Mucosa of descending colon (tissue), 3 donors: ENCODE data around the gene ARL15. TPM values are rescaled to one million over a fixed set of nuclear protein-coding genes. Genes with fewer than 3 reads are reported as not detected.

Experiments
- ATAC-seq: fragments of 200-7000 bp; cut with Tn5 transposase; one replicate; pipeline ENCODE4 v1.9.1; 2020; ENCODE audit warnings: mild to moderate bottlenecking, moderate library complexity
- DNase-seq, 3 donors: peaks; one replicate each; pipeline ENCODE4 v3.0.0-alpha.2; 2020
- H3K36me3 ChIP-seq: fragments of 200-600 bp; one replicate; pipeline ENCODE4 v1.8.0; 2021; ENCODE audit warnings: low read depth, mild to moderate bottlenecking
- H3K4me1 ChIP-seq: fragments of 200-600 bp; one replicate; pipeline ENCODE4 v1.8.0; 2021; ENCODE audit warnings: low read depth, mild to moderate bottlenecking
- H3K4me3 ChIP-seq: fragments of 200-600 bp; one replicate; pipeline ENCODE4 v1.8.0; 2021; ENCODE audit warnings: mild to moderate bottlenecking
- H3K9me3 ChIP-seq: fragments of 200-600 bp; one replicate; pipeline ENCODE4 v1.8.0; 2021; ENCODE audit warnings: mild to moderate bottlenecking
- intact Hi-C, 2 donors: fragments of 100-400 bp; cut with DNase I in 1 of 2; cut with micrococcal nuclease in 1 of 2; formaldehyde crosslinking; loops; one replicate each; pipeline versions ENCODE4 v1.11.0 to v1.11.1; 2022; cut with DNase I, micrococcal nuclease
- total RNA-seq, 3 donors: library from RNA; stranded (reverse); fragmentation: NEBNext Ultra II Directional in 2 of 3; extraction: Animal tissue kit (Norgen Biotek cat#: 25700) in 2 of 3; gene quantifications; one replicate each; pipeline versions ENCODE4 v1.2.1 to v1.2.4, GENCODE V29; 2021 to 2023
- TF ChIP-seq, protein P1 (sequence below): fragments of 200-600 bp; IDR thresholded peaks from one replicate; pipeline ENCODE4 v1.8.0; 2022; ENCODE audit warnings: antibody characterized with exemption, mild to moderate bottlenecking
- donor health status: DM: no; HTN: no; CAD: no; lungs with moderate emphysema.
- donor health status: DM: no; HTN: no; CAD: no.
- donor health status: DM: no; HTN: yes; CAD: no.

ARL15 gene
- total RNA-seq, 3 donors from 2014 or later: 21.2 to 34.8 (median 30.1) TPM

DNA sequence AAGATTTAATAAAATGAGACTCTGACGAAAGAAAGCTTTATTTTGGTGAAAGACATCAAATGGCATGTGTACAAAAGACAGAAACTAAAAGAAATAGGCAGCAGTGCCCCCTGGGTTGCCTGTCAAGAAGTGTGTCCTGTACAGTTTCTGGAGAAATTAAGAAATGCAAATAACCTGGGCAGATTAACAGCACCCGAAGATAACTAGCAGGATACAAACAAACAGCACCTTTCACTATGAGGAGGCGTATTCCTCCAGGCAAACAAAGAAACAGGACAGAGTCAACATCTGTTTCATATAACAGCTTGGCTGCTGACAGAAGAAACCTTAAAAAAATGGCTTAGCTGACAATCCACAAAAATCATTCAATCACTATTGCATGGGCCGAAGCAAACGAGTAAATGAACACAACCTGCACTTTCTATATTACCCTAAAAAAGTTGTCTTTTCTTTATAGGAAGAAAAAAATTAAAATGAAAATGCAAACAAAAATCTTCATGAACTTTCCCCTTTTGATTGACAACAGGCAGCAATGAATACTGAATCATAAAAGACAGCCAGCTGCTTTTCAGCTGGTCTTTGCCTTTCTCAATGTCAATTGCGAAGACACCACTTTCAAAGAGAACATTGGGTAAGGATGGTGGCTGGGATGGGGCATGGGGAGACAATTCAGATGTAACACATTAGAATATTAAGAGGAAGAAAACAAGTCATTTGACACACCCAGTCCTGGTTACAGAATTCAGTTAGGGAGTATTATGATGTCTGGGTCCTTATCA lies 162.1 kb downstream of the ARL15 start:
- TF ChIP-seq, protein P1, sequence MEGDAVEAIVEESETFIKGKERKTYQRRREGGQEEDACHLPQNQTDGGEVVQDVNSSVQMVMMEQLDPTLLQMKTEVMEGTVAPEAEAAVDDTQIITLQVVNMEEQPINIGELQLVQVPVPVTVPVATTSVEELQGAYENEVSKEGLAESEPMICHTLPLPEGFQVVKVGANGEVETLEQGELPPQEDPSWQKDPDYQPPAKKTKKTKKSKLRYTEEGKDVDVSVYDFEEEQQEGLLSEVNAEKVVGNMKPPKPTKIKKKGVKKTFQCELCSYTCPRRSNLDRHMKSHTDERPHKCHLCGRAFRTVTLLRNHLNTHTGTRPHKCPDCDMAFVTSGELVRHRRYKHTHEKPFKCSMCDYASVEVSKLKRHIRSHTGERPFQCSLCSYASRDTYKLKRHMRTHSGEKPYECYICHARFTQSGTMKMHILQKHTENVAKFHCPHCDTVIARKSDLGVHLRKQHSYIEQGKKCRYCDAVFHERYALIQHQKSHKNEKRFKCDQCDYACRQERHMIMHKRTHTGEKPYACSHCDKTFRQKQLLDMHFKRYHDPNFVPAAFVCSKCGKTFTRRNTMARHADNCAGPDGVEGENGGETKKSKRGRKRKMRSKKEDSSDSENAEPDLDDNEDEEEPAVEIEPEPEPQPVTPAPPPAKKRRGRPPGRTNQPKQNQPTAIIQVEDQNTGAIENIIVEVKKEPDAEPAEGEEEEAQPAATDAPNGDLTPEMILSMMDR: no peak
- no peak for DNase-seq
- intact Hi-C loops: no loop called here
- Histone ChIP-seq H3K9me3 (no peaks in the 10 kb centered on the region), H3K4me3 (no peak overlapping the region), H3K4me1 (no peaks in the 10 kb centered on the region), H3K36me3 (no peaks in the 10 kb centered on the region)
- peak; percentile 23 for ATAC-seq

DNA sequence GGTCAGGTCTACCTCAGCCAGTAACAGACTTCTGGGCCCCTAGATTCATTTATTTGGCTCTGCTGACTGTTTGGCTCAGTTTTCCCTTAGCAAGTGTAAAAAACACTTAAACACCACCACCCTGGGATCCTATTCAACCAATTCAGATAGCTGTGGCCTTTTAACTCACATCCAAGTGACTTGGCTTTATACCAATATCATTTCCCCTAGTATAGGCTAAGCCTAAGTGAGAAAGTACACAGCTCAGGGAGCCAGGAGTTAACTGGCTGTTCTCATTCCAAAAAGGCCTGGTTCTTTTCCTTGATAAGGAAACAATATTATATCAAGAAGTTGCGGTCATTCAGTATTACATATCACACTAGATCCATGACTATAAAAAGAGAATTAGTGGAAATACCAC lies 163.5 kb downstream of the ARL15 start:
- Histone ChIP-seq H3K4me3 (no peak overlapping the region), H3K36me3 (no peaks in the 10 kb centered on the region), H3K4me1 (no peaks in the 10 kb centered on the region), H3K9me3 (no peaks in the 10 kb centered on the region)
- TF ChIP-seq, protein P1: no peak
- intact Hi-C loops: no loop called here
- DNase-seq (no peak), ATAC-seq (no peak)

DNA sequence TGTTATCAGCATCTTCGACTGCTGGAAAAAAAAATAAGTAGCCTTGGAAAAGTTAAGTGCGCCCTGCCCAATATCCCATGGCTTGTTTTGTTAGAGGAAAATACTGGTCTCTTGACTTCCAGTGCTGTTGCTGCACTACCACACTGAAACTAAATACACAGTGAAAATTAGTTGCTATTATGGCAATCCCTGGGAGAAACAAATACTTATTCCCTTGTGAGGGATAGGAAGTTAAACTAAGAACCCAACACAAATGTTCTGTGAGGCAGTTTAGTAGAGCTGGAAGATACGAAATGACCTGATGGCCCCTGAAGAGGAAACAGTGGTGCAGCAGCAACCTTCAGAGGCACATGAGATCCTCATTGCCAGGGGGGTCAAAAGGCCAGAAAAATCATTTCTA lies 164.0 kb downstream of the ARL15 start:
- ATAC-seq: no peak
- TF ChIP-seq, protein P1: no peak
- Histone ChIP-seq H3K9me3 (no peaks in the 10 kb centered on the region), H3K36me3 (no peaks in the 10 kb centered on the region), H3K4me3 (no peak overlapping the region), H3K4me1 (no peaks in the 10 kb centered on the region)
- DNase-seq: no peak
- intact Hi-C loops: no loop called here

DNA sequence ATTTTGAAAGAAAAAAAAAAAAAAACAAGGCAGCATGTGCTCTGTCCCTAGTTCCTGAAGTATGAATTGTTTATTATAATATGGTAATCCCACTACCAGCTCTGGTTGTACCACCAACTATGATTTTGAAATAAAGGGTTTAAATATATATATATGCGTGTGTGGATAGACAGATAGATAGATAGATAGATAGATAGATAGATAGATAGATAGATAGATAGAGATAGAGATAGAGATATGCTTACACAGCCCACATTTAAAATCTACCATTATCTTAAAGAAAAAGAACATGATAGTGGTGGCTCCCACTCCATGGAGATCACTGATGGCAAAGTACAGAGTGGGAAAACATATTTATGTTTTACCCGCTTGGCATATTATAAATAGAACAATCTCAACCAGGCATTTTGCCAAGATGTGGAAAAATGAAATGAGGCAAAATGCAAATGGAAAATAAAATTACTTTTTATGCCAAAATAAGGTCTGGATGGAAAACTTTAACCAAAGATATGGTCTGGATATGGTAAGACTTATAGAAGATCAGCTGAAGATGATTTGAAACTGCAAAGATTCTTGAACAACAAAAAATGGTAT lies 170.0 kb downstream of the ARL15 start:
- intact Hi-C loops: no loop called here
- Histone ChIP-seq H3K4me1 (no peaks in the 10 kb centered on the region), H3K9me3 (no peaks in the 10 kb centered on the region), H3K36me3 (no peaks in the 10 kb centered on the region), H3K4me3 (no peak overlapping the region)
- TF ChIP-seq, protein P1: no peak
- ATAC-seq (no peak), DNase-seq (no peak)

DNA sequence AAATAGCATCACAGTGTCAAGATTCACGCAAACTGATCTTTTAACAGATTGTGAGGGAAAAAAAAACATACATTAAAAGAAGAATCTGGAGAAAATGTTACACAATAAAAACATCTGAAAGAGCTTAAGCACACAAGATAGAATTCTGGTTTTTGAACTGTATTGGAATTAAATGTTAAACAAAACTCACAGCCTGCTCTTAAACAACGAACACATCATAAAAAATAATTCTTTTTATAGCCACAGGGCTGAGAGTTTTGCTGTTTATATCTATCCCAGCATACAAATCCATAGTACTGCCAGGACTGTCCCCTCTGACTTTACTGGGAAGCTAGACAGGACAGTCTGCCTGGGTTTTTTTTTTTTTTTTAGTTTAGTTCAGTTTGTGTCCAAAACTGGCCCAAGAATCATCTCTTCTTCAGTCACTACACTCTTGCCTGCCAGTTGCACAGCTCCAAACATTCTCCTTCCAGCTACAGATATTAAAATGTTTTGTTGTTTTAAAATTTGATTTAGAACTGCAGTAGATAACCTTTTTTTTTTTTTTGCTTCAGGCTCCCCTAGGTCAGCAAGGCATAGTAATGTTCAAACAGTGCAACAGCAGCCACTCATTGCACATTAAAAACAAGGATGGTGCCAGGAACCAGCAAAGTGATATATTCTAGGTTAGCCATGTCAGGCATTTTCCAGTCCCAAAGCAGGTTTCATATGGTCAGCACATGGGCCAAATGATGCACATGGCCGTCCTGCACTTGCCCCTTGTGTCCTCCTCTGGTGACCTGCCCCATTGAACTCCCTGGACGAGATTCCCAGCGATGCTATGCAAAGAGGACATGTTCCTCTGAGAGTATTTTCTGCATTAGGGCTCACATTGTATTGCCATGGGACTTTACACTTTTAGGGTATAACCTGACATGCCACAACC lies 173.6 kb downstream of the ARL15 start:
- no peak overlapping the region for H3K4me3 ChIP-seq
- DNase-seq (no peak), ATAC-seq (no peak)
- intact Hi-C loops: no loop called here
- no peaks in the 10 kb centered on the region for H3K4me1 ChIP-seq
- TF ChIP-seq, protein P1: no peak
- no peaks in the 10 kb centered on the region for H3K36me3 ChIP-seq
- no peaks in the 10 kb centered on the region for H3K9me3 ChIP-seq
